H1 (cell line): Measurements from ENCODE around the gene PRRT4. TPM values are rescaled to one million over a fixed set of nuclear protein-coding genes. Genes with fewer than 3 reads are reported as not detected.

Source experiments
- CTCF ChIA-PET: fragments of 300-600 bp; sonication (Branson Sonifier 250); formaldehyde crosslinking; loops from one replicate; lab custom pipeline; 2021; ENCODE audit not compliant: partially characterized antibody; lab: Charles Lee
- POLR2A ChIA-PET: fragments of 300-600 bp; sonication (Branson Sonifier 250); formaldehyde crosslinking; loops from one replicate; lab custom pipeline; 2021; ENCODE audit warnings: inconsistent platforms; ENCODE audit not compliant: partially characterized antibody; lab: Charles Lee
- DNase-seq, 2 experiments: peaks; one replicate each; pipeline versions ENCODE4 v3.0.0 to v3.0.0-alpha.2; 2010 to 2022; ENCODE audit warnings: low spot score in 2 of 2, low read depth in 1 of 2, mixed read lengths in 1 of 2
- FAIRE-seq: peaks from 2 replicates; lab custom pipeline; 2011; peaks lifted over from hg19 to GRCh38; lab: Jason Lieb, UNC
- H2AFZ ChIP-seq: 2 replicates; pipeline ENCODE4 v1.8.1; 2012; ENCODE audit warnings: low read length, inconsistent platforms
- H2AK5ac ChIP-seq: 2 replicates; pipeline ENCODE4 v1.6.1; 2013; ENCODE audit warnings: low read depth, low read length
- H2BK120ac ChIP-seq: replicated peaks from 2 replicates; pipeline ENCODE3; 2013; ENCODE audit warnings: low read depth, low read length, inconsistent platforms
- H2BK12ac ChIP-seq: 2 replicates; pipeline ENCODE4 v1.6.1; 2013; ENCODE audit warnings: low read depth, low read length
- H2BK15ac ChIP-seq: 2 replicates; pipeline ENCODE4 v1.6.1; 2013; ENCODE audit warnings: low read length
- H2BK20ac ChIP-seq: 2 replicates; pipeline ENCODE4 v1.6.1; 2013; ENCODE audit warnings: low read length
- H2BK5ac ChIP-seq: 2 replicates; pipeline ENCODE4 v1.6.1; 2013; ENCODE audit warnings: low read depth, low read length
- H3K14ac ChIP-seq: 2 replicates; pipeline ENCODE4 v1.6.1; 2013; ENCODE audit warnings: inconsistent platforms; ENCODE audit not compliant: insufficient read length
- H3K18ac ChIP-seq: 2 replicates; pipeline ENCODE4 v1.6.1; 2013; ENCODE audit warnings: low read length; ENCODE audit errors: extremely low read depth
- H3K23ac ChIP-seq: 2 replicates; pipeline ENCODE4 v1.6.1; 2013; ENCODE audit warnings: inconsistent platforms; ENCODE audit not compliant: insufficient read length
- H3K23me2 ChIP-seq: 2 replicates; pipeline ENCODE4 v1.6.1; 2013; ENCODE audit warnings: low read depth, low read length
- H3K27ac ChIP-seq: 2 replicates; pipeline ENCODE4 v1.6.1; 2011; ENCODE audit warnings: low read depth, low read length, inconsistent platforms
- H3K27me3 ChIP-seq, 4 experiments: replicated peaks in 1 of 4; 1 replicate in 1 of 4; 2 replicates in 3 of 4; pipeline versions ENCODE4 v1.6.1 to v1.8.1; 2011 to 2013; ENCODE audit warnings: low read length in 3 of 4, mild to moderate bottlenecking in 3 of 4, inconsistent platforms in 2 of 4, mixed read lengths in 2 of 4, moderate library complexity in 1 of 4; ENCODE audit not compliant: control insufficient read depth in 3 of 4, insufficient read depth in 3 of 4; ENCODE audit errors: extremely low read depth in 1 of 4
- H3K36me3 ChIP-seq, 4 experiments: 2 replicates each; pipeline versions ENCODE4 v1.6.1 to v1.8.1; 2011 to 2013; ENCODE audit warnings: mild to moderate bottlenecking in 4 of 4, low read length in 3 of 4, moderate library complexity in 2 of 4, control low read depth in 1 of 4, inconsistent platforms in 1 of 4; ENCODE audit not compliant: insufficient read depth in 4 of 4, control insufficient read depth in 2 of 4
- H3K4ac ChIP-seq: replicated peaks from 2 replicates; pipeline ENCODE3; 2013; ENCODE audit warnings: low read length, low read depth, mixed read lengths, inconsistent platforms; ENCODE audit not compliant: insufficient read length
- H3K4me1 ChIP-seq, 4 experiments: replicated peaks in 1 of 4; 1 replicate in 1 of 4; 2 replicates in 3 of 4; pipeline versions ENCODE4 v1.6.1 to v1.8.1; 2011 to 2013; ENCODE audit warnings: low read length in 3 of 4, inconsistent platforms in 2 of 4, mixed read lengths in 1 of 4; ENCODE audit not compliant: insufficient read depth in 4 of 4, control insufficient read depth in 3 of 4
- H3K4me2 ChIP-seq, 2 experiments: 2 replicates each; pipeline versions ENCODE4 v1.6.1 to v1.8.1; 2011 to 2013; ENCODE audit warnings: low read depth in 2 of 2, low read length in 2 of 2, control low read depth in 1 of 2, inconsistent platforms in 1 of 2, mild to moderate bottlenecking in 1 of 2; ENCODE audit not compliant: insufficient read depth in 1 of 2
- H3K4me3 ChIP-seq, 4 experiments: fragments of 200-600, 300-600 bp in 1 of 4; sonication (generic), shearing (Covaris generic), sonication (Bioruptor Twin) in 1 of 4; 2 replicates each; pipeline versions ENCODE4 v1.5.1 to v1.8.1; 2011 to 2016; ENCODE audit warnings: low read length in 4 of 4, low read depth in 3 of 4, control low read depth in 2 of 4, inconsistent platforms in 2 of 4, mild to moderate bottlenecking in 2 of 4, mixed read lengths in 1 of 4, moderate library complexity in 1 of 4; ENCODE audit not compliant: insufficient read depth in 2 of 4; ENCODE audit errors: extremely low read depth in 1 of 4
- H3K56ac ChIP-seq: replicated peaks from 2 replicates; pipeline ENCODE3; 2013; ENCODE audit warnings: low read depth, mild to moderate bottlenecking, mixed read lengths, low read length, inconsistent platforms; ENCODE audit not compliant: insufficient read length
- H3K79me1 ChIP-seq: 2 replicates; pipeline ENCODE4 v1.6.1; 2013; ENCODE audit warnings: low read depth, low read length, control low read depth
- H3K79me2 ChIP-seq, 2 experiments: 2 replicates each; pipeline versions ENCODE4 v1.6.1 to v1.8.1; 2012 to 2013; ENCODE audit warnings: low read length in 2 of 2, mild to moderate bottlenecking in 2 of 2, inconsistent platforms in 1 of 2; ENCODE audit not compliant: insufficient read depth in 2 of 2, control insufficient read depth in 1 of 2
- H3K9ac ChIP-seq, 4 experiments: replicated peaks in 1 of 4; 1 replicate in 1 of 4; 2 replicates in 3 of 4; pipeline versions ENCODE4 v1.6.1 to v1.8.1; 2011 to 2013; ENCODE audit warnings: low read depth in 3 of 4, low read length in 3 of 4, control low read depth in 2 of 4, mild to moderate bottlenecking in 2 of 4, moderate library complexity in 2 of 4, inconsistent platforms in 1 of 4; ENCODE audit errors: extremely low read depth in 1 of 4
- H3K9me3 ChIP-seq, 2 experiments: 2 replicates each; pipeline versions ENCODE4 v1.6.1 to v1.8.1; 2012 to 2013; ENCODE audit warnings: mild to moderate bottlenecking in 2 of 2, moderate library complexity in 2 of 2, control low read depth in 1 of 2, inconsistent platforms in 1 of 2, low read depth in 1 of 2, low read length in 1 of 2, mixed read lengths in 1 of 2; ENCODE audit not compliant: insufficient read depth in 2 of 2
- H4K20me1 ChIP-seq, 2 experiments: replicated peaks in 1 of 2; 2 replicates each; pipeline versions ENCODE3 to v1.8.1; 2011 to 2013; ENCODE audit warnings: inconsistent platforms in 2 of 2, low read length in 2 of 2, mild to moderate bottlenecking in 1 of 2; ENCODE audit not compliant: insufficient read depth in 2 of 2, control insufficient read depth in 1 of 2
- H4K5ac ChIP-seq: 2 replicates; pipeline ENCODE4 v1.6.1; 2013; ENCODE audit warnings: low read length, low read depth, mixed read lengths, inconsistent platforms; ENCODE audit not compliant: insufficient read length
- H4K8ac ChIP-seq: 2 replicates; pipeline ENCODE4 v1.8.0; 2013; ENCODE audit warnings: mild to moderate bottlenecking, moderate library complexity, low read length, inconsistent platforms; ENCODE audit not compliant: insufficient read depth; ENCODE audit errors: extremely low read depth
- H4K91ac ChIP-seq: replicated peaks from 2 replicates; pipeline ENCODE3; 2013; ENCODE audit warnings: low read length, mixed read lengths, inconsistent platforms; ENCODE audit not compliant: insufficient read length
- E2F6 ChIP-seq: IDR thresholded peaks from 2 replicates; pipeline ENCODE4 v1.6.1; 2012; ENCODE audit warnings: inconsistent platforms
- HDAC2 ChIP-seq, 2 experiments: fragments of 300-600 bp in 1 of 2; sonication (generic) in 1 of 2; IDR thresholded peaks; 2 replicates each; pipeline ENCODE4 v1.6.1; 2011 to 2012; ENCODE audit warnings: low read depth in 2 of 2, low read length in 2 of 2, mild to moderate bottlenecking in 2 of 2, moderate library complexity in 2 of 2, borderline replicate concordance in 1 of 2, inconsistent platforms in 1 of 2
- JUND ChIP-seq: IDR thresholded peaks from 2 replicates; pipeline ENCODE4 v1.6.1; 2011; ENCODE audit warnings: mild to moderate bottlenecking, improper control_type of control experiment, low read length
- KDM4A ChIP-seq: IDR thresholded peaks from one replicate; pipeline ENCODE4 v1.7.1; 2012; ENCODE audit warnings: low read depth, mild to moderate bottlenecking, moderate library complexity, low read length, inconsistent platforms; ENCODE audit not compliant: severe bottlenecking
- SRF ChIP-seq: IDR thresholded peaks from 2 replicates; pipeline ENCODE4 v1.6.1; 2011; ENCODE audit warnings: mild to moderate bottlenecking, low read depth, low read length, moderate library complexity
- whole genome bisulfite sequencing, 2 experiments: shearing (Covaris generic) in 1 of 2; methylation state at CpG; one replicate each; pipeline versions ENCODE4 v1.1.6 to v1.1.7; 2013 to 2015; ENCODE audit warnings: low lambda C conversion rate in 2 of 2, mixed read lengths in 2 of 2, inconsistent platforms in 1 of 2, low coverage in 1 of 2, missing lambda C conversion rate in 1 of 2; ENCODE audit not compliant: insufficient replicate concordance in 2 of 2, insufficient coverage in 1 of 2, insufficient read length in 1 of 2; ENCODE audit errors: extremely low coverage in 1 of 2, missing lambda C conversion rate in 1 of 2; 5-methylcytosine and 5-hydroxymethylcytosine counted together
- polyA plus RNA-seq, 7 experiments: library from polyadenylated mRNA; depleted of rRNA in 3 of 7; stranded (reverse) in 5 of 7; unstranded in 2 of 7; fragments of >200 nt in 5 of 7; fragments of 200-250 nt in 2 of 7; gene quantifications; 1 replicate in 5 of 7; 2 replicates in 1 of 7; 4 replicates in 1 of 7; pipeline versions ENCODE4 v1.2.1 to v1.2.3, GENCODE V29; 2011 to 2013; ENCODE audit warnings: missing spikeins in 2 of 7, mixed read lengths in 2 of 7
- total RNA-seq: library from RNA; stranded (reverse); fragmentation: NEBNext Ultra II Directional; extraction: Animal tissue kit (Norgen Biotek cat#: 25700); gene quantifications from 2 replicates; pipeline ENCODE4 v1.2.1, GENCODE V29; 2021

PRRT4 gene
- total and polyA plus RNA-seq, 2 of the 8 experiments (the other 6 are each of a cell fraction or from before 2014, with no cell fraction given): 0.34 to 1.0 TPM

- H2AK5ac ChIP-seq: no peak overlapping the region
- no peak overlapping the region for H3K27ac ChIP-seq
- no peak overlapping the region for H2BK15ac ChIP-seq
- H3K4ac ChIP-seq: no peak overlapping the region
- H3K23ac ChIP-seq: no peak overlapping the region
- H2BK20ac ChIP-seq: no peak overlapping the region
- no peak overlapping the region for H3K9ac ChIP-seq
- TF ChIP-seq KDM4A (no peak), SRF (no peak), JUND (no peak), E2F6 (no peak), HDAC2 (IDR thresholded peaks at IDR 0.05; ENCODE audit: borderline replicate concordance in 1 of 2, low read depth in 2 of 2, low read length in 2 of 2) (no peak)
- no peak overlapping the region for H3K4me3 ChIP-seq
- H3K18ac ChIP-seq: no peak overlapping the region
- no peak overlapping the region for H2AFZ ChIP-seq
- H2BK12ac ChIP-seq: no peak overlapping the region
- H3K79me2 ChIP-seq: no peaks in the 10 kb centered on the region
- no peak overlapping the region for H2BK5ac ChIP-seq
- no peaks in the 10 kb centered on the region for H3K27me3 ChIP-seq
- peaks cover 25 to 74% (median 44%) of the 10 kb centered on the region in 4 experiments for H3K36me3 ChIP-seq
- H3K4me2 ChIP-seq: no peak overlapping the region
- no peaks in the 10 kb centered on the region for H3K23me2 ChIP-seq
- no peaks in the 10 kb centered on the region; the same call in 1 of the 2 replicates for H3K79me1 ChIP-seq
- no peak overlapping the region for H3K56ac ChIP-seq
- H4K8ac ChIP-seq: no peak overlapping the region
- no peaks in the 10 kb centered on the region for H3K9me3 ChIP-seq
- DNase-seq (no peak), FAIRE-seq (no peak)
- no peak overlapping the region for H2BK120ac ChIP-seq
- WGBS, 2 experiments: 87% methylated on average over 9 of the region's 9 CpGs; no CpG with 5 or more reads in 1 of the 2 experiments
- CTCF ChIA-PET: interaction anchor here (1.1 to 5.0 kb wide), 2 partner anchors 65 to 115 kb away, joined by 3 to 22 read pairs; no protein-coding TSS in a partner anchor
- no peaks in the 10 kb centered on the region for H3K4me1 ChIP-seq
- H4K91ac ChIP-seq: no peak overlapping the region
- POLR2A ChIA-PET: no interaction called here
- H4K5ac ChIP-seq: no peak overlapping the region
- no peaks in the 10 kb centered on the region for H4K20me1 ChIP-seq
- no peak overlapping the region for H3K14ac ChIP-seq
Observed at GRCh38 chr7:128324368-128324680, 37.2 kb downstream of the PRRT4 start.
